KG1 (cell line): ENCODE results near the gene JUND.

Experiments
- DNase-seq: peaks from one replicate; lab custom pipeline; 2025; lab: John Stamatoyannopoulos, UW

Gene JUND

DNA sequence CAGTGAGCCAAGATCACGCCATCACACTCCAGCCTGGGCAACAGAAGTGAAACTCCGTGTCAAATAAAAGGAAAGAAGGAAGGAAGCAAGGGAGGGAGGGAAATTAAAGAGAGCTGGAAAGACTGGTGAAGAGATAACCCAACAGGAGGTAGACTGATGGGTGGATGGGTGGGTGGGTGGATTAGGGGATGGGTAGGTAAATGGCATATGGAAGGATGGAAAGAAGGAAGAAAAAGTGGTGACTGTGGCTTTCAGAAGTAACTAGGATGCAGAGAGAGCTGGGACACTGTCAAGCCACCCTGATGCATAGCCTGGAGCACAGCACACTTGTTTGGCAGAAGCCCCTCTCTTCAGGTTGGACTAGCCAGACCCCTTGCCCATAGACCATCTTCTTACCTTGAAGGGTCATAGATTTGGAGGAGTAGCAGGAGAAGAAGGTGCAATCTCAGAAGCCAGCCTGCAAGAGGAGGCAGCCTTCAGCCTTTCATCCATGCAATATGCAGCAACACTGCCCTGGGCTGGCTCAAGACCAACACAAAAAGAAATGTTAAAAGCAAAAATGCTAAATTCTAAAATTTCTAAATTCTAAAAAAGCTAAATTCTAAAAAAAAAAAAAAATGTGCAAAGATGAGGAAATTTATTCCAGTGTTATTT is 12.2 kb downstream of the JUND start:
- DNase-seq = no peak

DNA sequence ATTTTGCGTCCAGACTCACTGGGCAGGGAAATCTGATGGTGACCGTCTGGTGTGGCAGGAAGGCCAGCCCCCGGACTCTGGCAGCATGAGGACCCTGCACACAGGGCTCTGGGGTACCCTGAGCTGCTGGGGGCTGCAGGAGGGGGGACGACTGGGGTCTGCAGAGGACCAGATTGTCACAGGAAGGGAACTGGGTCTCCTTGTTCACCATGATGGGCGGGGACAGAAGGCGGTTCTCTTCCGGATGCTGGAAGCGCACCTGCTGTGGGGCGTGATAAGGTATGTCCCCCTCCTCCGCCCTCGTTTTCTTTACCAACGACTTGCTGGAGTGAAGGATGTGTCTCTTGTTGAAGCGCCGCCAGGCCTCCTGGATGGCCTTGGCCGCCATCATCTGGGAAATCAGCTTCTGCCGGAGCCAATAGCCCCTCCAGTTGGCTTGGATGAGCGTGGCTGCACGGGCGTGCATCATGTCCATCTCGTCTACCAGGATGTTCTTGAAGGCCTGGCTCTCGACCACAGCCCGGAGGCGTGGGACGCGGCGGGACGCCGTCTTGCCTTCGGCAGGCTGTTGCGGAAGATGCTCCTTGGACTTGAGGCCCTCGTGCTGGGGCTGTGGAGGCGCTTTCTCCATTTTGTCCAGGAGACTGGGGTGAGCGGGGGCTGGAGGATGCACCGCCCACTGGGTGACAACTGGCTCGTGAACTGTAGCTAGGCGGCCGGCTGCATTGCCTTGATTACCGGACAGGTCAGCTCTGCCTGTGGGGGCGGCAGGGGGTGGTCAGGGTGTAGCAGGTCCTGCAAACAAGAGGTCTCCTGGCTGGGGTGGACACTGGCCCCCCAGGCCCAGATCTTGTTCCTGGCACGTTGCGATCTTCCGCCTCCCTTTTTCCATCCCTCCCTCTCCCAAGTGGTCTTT is 14.4 kb downstream of the JUND start:
- no peak for DNase-seq

DNA sequence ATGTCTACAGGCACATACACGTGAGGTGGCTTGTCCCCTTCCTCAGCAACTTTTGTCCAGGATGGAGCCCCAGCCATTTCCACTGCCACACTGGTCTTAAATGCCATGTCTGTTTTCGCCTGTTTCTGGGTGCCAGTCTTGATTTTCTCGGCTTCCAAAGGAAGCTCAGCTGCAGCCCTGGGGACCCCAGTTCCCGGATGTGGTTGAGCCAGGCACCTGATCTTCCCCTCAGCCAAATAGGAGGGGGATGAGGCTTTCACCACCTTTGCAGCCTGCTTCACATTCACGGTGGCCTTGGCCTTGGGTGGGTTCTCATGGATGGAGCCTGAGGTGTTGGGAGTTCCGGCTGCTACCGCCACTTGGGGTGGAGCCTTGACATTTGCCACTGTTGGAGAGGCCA is 15.8 kb downstream of the JUND start:
- no peak for DNase-seq

DNA sequence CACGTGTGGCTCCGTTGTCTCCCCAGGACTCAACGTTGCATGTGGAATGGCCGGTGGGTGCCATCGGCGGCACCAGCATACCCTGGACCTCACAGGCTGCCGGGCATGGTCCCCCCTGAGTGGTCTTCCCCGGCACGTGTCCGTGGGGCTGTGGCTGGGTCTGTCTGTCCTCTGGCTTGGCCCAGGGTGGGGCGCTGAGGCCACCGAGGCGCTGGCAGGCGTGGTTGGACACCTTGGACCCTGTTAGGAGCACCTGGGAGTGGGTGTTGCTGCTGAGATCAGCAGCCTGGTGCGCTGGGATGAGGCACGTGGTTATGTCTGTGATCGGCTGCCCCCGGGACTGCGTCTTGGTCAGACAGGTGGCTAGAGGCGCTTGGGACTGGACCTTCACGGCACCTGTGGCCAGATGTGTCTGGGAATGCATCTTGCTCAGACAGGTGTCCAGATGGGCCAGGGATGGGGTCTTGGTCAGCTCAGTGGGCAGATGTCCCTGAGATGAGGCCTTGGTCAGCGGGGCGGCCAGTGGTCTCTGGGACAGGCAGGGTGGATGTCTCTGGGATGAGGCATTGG is 16.4 kb downstream of the JUND start:
- DNase-seq = no peak

DNA sequence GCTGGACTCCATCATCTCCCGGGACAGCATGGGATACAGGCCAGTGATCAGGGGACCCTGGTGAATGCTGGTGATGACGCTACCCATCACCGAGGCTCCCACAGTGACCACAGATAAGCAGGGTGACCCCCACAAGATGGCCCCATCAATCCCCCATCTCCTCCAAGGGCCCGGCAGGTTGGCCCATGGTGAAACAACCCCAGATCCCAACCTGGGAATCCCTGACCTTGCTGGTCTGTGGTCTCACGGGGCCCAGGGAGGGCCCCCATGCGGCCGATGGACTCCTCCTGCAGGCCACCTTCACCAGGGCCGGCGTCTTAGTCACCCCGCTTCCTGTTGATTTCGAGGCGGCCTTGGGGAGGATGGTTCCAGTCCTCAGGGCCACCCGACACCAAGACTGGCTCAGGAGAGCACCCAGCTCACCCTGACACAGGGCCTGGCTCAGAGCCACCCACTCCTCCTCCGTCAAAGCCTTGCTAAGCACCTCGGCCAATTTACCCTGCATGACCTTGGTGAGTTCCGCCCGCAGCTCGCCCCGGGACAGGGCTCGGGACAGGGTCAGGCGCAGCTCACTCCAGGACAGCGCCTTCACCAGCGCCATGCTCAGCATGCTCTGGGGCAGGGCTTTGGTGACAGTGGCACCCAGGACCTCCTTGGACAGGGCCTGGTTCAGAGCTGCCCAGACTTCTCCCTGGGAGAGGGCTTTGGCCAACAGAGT is 17.1 kb downstream of the JUND start:
- no peak for DNase-seq

DNA sequence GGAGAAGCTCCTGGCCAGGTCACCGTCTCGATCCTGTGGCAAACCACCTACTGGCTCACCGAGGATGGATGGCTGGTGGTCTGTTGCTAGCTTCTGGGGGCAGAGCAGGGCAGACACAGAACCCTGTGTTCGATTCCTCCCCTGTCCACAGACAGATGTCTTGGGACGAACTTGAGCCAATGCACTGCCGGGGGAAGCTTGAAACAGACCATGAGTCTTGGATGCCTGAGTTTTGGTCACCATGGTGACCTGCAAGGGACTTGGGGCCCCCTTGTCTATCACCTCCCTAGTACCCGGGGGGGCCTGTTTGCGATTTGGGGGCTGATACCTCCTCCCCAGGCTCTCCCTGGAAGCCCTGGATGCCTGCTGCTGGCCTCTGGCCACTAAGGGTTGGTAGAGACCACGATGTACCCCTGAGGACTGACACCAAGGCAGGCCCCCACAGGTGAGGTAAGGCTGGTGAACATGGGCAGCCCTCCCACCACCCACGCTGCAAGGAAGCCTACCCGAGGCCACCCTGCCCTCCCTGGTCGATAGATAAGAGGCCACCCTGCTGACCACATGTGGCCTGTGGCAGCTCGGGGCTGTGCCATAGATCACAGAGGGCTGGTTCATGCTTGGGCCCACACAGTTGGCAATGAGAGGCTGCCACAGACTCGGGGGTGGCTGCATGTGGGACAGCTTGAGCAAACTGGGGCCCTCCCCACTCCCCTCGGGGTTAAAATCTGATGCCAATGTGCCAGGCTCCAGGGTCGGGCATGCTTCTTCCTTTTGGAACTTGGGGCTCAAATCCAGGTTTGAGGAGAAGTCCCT is 17.9 kb downstream of the JUND start:
- no peak for DNase-seq

DNA sequence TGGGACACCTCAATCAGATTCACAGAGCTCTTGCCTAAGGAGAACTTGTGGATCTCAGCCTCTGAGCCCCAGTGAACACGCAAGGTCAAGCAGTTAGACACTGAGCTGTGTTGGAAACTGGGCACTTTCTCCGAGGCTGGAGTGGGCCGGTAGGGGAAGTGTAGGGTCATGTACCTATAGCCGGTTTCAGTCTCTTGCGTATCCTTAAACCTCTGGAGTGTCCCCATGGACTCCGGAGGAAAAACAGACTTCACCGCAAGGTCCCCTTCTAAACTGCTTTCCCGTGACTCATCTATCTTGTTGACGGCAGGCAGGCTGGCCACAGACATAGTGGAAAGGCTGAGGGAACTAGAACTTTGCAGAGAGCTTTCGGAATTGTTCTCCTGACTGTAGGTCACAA is 18.5 kb downstream of the JUND start:
- no peak for DNase-seq

DNA sequence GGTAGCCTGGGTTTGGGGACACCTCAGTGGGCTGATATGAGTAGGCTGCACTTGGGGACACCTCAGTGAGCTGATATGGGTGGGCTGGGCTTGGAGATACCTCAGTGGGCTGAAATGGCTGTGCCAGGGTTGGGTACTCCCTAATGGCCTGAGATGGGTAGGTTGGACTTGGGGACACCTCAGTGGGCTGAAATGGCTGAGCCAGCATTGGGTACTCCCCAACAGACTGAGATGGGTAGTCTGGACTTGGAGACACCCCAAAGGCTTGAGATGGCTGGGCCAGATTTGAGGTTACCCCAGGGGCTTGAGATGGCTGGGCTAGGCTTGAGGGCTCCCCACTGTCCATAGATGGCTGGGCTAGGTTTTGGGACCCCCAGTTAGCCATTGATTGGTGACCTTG is 19.3 kb downstream of the JUND start:
- DNase-seq = no peak

DNA sequence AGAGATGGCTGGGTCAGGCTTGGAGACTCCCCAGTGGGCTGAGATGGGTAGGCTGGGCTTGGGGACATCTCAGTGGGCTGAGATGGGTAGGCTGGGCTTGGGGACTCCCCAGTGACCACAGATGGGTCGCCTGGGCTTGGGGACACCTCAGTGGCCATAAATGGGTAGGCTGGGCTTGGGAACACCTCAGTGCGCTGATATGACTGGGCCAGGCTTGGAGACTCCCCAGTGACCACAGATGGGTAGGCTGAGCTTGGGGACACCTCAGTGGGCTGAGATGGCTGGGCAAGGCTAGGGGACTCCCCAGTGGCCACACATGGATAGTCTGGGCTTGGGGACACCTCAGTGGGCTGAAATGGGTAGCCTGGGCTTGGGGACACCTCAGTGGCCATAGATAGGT is 19.9 kb downstream of the JUND start:
- no peak for DNase-seq

DNA sequence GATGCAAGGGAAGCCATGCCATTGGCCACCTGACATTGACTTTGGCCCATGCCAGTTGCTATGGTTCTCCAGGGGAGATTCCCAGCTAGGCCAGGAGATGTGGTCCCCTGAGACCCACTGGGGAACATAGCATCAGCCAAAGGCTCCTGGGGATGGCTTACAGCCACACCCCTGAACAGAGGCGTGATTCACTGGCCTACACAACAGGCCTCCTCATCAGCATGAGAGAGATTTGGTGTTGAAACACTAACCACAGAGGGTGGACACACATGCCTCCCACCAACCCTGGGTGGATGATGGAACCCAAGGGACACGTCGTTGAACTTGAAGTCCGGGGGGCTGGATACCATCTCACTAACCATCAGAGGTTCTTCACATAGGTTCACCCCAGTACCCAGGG is 21.5 kb downstream of the JUND start:
- DNase-seq = no peak

DNA sequence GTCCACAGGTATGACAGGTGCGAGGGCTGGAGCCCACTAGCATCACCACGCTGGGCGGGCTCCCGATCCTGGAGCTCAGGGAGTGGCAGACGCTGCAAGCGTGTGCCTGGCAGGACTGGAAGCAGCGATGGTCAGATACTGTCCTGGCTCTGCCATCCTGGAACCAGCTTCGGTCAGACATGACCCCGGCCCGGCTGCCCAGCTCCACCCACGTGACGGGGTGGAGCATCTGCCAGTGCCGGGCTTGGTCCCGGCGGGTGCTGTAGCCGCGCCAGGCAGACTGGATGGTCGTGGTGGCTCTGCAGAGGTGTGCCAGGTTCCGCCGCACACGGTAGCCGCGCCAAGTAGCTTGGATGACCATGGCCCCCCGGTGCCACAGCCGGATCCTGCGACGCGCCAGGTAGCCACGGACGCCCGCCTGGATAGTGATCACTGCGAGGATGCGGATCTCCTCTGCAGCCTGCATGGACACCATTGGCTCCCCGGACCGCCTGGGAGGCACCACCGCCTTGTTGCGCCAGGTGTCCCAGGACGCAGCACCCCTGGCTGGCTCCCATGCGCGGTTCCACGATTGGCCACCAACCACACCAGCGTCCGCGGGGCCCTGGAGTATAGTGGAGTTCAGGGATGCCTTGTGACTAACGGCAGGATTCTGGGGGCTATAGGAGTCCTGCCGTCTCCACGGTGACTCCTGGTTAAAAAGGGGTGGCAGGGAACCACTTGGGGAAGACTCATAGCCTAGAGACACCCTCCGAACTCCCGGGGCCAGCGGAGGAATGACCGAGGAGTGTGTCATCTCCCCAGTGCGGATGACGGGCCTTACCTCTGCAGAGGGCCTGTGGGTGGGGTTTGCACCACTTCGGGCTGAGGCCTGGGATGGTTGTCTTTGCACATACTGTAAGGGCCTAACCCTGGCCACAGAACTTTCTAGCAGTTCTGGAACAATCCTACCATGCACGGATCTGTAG is 23.6 kb downstream of the JUND start:
- DNase-seq = no peak

DNA sequence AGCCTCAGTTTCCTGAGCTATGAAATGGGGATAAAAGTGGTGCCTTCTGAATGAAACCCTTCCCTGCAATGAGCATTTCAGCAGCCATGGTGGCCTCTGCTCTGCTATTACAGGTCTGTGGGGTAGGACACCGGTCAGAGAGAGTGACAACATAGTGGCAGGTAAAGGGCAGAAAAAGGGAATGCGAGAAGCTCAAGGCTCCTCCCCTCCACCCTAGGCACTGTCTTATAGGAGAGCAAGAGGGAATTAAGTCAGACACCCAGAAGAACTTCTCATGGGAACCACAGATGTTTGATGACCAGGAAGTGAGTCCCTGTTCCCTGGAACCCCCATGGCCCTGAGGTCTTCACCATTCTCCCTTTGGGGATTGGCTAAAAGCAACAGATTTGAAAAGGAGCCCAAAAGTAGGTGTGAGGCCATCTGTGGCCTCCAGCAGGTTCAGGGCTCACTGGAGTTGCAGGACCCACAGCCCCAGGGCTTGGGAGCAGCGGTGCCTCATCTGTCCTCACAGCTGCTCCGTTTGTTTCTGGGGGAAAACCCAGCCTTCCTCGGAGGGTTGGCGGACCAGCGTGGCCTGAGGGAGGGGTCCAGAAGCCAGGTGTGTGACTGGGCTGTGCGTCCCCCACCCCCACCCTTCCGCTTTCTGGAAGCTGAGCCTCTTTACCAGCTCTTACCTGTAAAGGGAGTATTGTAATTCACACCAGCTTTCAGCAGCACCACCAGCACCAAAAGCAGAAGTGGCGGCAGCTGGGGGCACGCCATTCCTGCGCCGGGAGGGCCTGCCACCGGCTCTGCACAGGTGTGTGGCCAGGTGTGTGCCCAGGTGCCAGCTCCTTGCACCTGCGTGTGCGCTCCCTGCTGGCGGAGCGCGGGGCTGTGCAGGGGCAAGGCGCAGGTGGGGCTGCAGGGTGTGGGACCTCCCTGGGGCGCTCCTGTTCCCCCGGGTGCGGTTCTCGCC is 26.6 kb downstream of the JUND start:
- DNase-seq = no peak

DNA sequence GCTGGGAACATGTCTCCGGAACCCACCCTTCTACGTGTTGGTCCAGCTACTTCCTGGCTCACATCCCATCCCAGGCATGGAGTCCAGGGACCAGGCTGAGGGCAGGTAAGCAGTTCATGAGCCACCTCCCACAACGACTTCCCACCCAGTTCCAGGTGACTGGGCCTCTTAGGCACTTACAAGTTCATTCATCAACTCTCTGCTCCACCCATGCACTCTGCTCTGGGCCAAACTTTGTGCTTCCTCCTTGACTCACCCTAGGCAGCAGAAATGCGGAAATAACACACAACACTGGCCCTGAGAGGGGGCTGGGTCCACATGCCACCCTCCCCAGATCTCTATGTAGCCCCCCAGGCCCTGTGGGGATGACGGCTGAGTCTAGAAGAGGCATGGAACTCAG is 27.7 kb downstream of the JUND start:
- no peak for DNase-seq

DNA sequence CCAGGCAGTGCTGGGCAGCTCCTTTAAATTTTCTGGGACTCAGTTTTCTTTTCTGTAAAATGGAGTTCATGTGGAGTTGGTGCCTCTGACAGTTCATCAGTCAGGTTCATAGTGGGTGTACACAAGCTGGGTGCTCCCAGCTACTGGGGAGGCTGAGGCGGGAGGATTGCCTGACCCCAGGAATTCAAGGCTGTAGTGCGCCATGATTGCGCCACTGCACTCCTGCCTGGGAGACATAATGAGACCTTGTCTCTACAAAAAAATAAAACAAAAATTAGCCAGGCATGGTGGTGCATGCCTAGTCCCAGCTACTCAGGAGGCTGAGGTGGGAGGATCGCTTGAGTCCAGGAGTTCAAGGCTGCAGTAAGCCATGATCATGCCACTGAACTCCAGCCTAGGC is 28.3 kb downstream of the JUND start:
- DNase-seq = no peak

DNA sequence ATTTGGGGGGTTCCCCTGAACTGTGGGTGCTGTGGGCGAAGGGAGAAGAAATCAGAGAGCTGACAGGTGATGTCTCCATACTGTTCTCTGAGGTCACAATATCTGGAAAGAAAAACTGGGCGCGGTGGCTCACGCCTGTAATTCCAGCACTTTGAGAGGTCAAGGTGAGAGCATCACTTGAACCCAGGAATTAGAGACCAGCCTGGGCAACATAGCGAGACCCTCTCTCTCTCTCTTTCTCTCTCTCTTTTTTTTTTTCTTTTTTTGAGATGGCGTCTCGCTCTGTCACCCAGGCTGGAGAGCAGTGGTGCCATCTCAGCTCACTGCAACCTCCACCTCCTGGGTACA is 29.1 kb downstream of the JUND start:
- no peak for DNase-seq

DNA sequence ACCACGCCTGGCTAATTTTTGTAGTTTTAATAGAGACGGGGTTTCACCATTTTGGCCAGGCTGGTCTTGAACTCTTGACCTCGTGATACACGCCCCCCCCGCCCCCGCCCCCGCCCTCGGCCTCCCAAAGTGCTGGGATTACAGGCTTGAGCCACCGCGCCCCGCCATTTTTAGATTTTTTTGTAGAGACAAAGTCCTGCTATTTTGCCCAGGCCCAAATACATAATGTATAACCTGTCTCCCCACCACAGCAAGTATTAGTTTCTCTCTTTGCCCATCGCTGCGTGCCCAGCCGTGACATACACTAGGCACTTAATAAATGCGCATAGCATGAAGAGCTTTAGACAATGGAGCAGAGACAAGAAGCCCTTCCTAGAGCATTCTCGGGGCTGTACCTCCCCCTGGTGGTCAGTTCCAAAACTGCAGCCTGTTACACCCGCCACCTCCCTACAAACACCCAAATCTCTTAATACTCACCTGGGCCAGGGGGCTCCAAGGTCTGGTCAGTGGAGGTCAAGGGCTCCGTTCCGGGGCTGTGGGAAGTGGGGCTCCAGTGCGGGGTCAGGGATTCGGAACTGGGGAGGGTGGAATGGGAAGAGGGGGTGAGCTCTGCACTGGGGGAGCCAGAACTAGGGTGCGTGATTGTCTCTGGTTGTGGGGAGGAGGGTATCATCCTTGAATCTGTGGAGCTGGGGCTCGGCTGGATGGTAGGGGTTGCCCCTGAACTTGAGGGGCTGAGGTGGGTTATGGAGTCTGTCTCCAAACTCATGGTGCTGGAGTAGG is 29.6 kb downstream of the JUND start:
- peak; percentile 75 for DNase-seq

DNA sequence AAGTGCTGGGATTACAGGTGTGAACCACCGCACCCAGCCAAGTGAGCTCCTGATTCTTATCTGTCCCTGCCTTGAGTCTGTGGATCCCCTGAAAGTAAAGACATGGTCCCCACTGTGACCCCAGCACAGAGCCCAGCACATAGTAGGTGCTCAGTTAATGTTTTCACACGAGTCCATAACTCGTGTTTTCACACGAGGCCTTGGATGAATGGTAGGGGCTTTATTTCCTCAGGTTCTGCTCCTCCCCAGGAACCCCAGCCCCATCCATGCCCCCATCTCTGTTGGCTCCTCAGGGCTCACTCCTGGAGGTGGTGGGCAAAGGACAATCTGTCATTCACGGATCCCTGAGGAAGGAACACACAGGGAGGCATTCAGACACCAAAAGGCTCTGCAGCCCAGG is 31.6 kb downstream of the JUND start:
- DNase-seq = no peak

DNA sequence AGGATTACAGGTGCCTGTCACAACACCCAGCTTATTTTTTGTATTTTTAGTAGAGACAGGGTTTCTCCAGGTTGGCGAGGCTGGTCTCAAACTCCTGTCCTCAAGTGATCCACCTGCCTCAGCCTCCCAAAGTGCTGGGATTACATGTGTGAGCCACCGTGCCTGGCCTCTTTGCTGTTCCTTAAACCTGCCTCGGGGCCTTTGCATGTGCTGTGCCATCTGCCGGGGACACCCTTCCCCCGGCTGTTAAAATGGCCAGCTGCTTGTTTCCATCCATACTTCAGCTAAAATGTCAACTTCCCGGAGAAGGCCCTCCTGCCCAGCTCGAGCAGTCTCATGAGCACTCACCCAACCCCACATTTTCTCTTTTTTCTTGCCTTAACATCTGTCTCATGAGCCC is 36.1 kb downstream of the JUND start:
- no peak for DNase-seq

DNA sequence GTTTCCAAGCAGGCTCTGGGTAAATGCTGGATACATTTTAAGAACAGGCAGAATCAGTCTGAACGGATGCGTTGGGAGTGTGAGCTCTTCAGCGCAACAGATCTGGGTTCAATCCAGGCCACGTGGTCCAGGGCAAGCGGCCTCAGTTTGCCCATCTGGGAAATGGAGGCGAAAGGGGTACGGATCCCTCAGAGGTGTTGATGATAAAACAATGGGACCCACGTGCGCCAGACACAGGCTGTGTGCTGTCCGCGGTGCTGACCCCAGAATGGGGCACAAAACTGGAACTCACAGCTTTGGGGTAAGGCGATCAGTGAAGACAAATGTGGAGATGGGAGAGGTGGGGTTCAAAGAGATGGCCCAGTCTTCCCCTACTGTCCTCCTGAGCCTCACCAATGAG is 42.1 kb downstream of the JUND start:
- no peak for DNase-seq
